Measurements from ENCODE around the gene LOX.

LOX gene

GRCh38 chr5:122078116-122079110 lies at the start of gene LOX:
Gene LOX, minus strand, starts transcription at chr5:122078259. Its CDS starts 274 bp downstream, at chr5:122077985.
- H3K36me3 ChIP-seq (ENCODE audit: control insufficient read depth in 1 of 2, insufficient read depth in 2 of 2, low read length in 2 of 2), result no peaks in the 10 kb centered on the region
- H3K9ac ChIP-seq (ENCODE audit: low read depth in 1 of 2, low read length in 2 of 2), result peak within 1 kb of the TSS; percentile 12 to 48
- peaks cover 6 to 21% of the 10 kb centered on the region in 2 donors for H3K4me1 ChIP-seq (ENCODE audit: control insufficient read depth in 1 of 2, insufficient read depth in 2 of 2, low read length in 2 of 2)
- H3K27me3 ChIP-seq (ENCODE audit: control insufficient read depth in 1 of 2, insufficient read depth in 2 of 2, low read length in 2 of 2), result peaks cover 13 to 36% of the 10 kb centered on the region in 2 donors
- H3K27ac ChIP-seq (ENCODE audit: low read depth, low read length), result peak within 1 kb of the TSS; percentile 73
- peak within 1 kb of the TSS; percentile 75 to 77 for H3K4me3 ChIP-seq (ENCODE audit: low read depth in 1 of 2, low read length in 2 of 2)
- no peaks in the 10 kb centered on the region for H3K9me3 ChIP-seq (ENCODE audit: control insufficient read depth in 1 of 2, low read length in 2 of 2)

- Histone ChIP-seq H3K4me1 (ENCODE audit: control insufficient read depth in 1 of 2, insufficient read depth in 2 of 2, low read length in 2 of 2) (no peaks in the 10 kb centered on the region), H3K9ac (ENCODE audit: low read depth in 1 of 2, low read length in 2 of 2) (no peak overlapping the region), H3K4me3 (ENCODE audit: low read depth in 1 of 2, low read length in 2 of 2) (no peak overlapping the region), H3K27me3 (ENCODE audit: control insufficient read depth in 1 of 2, insufficient read depth in 2 of 2, low read length in 2 of 2) (no peaks in the 10 kb centered on the region), H3K9me3 (ENCODE audit: control insufficient read depth in 1 of 2, low read length in 2 of 2) (no peaks in the 10 kb centered on the region), H3K36me3 (ENCODE audit: control insufficient read depth in 1 of 2, insufficient read depth in 2 of 2, low read length in 2 of 2) (no peaks in the 10 kb centered on the region), H3K27ac (ENCODE audit: low read depth, low read length) (no peak overlapping the region)
Observed at GRCh38 chr5:122126756-122127321, 48.8 kb upstream of the LOX start.

- Histone ChIP-seq H3K27me3 (ENCODE audit: control insufficient read depth in 1 of 2, insufficient read depth in 2 of 2, low read length in 2 of 2) (no peaks in the 10 kb centered on the region), H3K9ac (ENCODE audit: low read depth in 1 of 2, low read length in 2 of 2) (no peak overlapping the region), H3K4me3 (ENCODE audit: low read depth in 1 of 2, low read length in 2 of 2) (no peak overlapping the region), H3K36me3 (ENCODE audit: control insufficient read depth in 1 of 2, insufficient read depth in 2 of 2, low read length in 2 of 2) (no peaks in the 10 kb centered on the region), H3K4me1 (ENCODE audit: control insufficient read depth in 1 of 2, insufficient read depth in 2 of 2, low read length in 2 of 2) (no peaks in the 10 kb centered on the region), H3K9me3 (ENCODE audit: control insufficient read depth in 1 of 2, low read length in 2 of 2) (no peaks in the 10 kb centered on the region), H3K27ac (ENCODE audit: low read depth, low read length) (no peak overlapping the region)
Observed at GRCh38 chr5:122126177-122126755, 48.2 kb upstream of the LOX start.

- no peaks in the 10 kb centered on the region for H3K4me1 ChIP-seq (ENCODE audit: control insufficient read depth in 1 of 2, insufficient read depth in 2 of 2, low read length in 2 of 2)
- H3K9me3 ChIP-seq (ENCODE audit: control insufficient read depth in 1 of 2, low read length in 2 of 2), result no peaks in the 10 kb centered on the region
- no peaks in the 10 kb centered on the region for H3K36me3 ChIP-seq (ENCODE audit: control insufficient read depth in 1 of 2, insufficient read depth in 2 of 2, low read length in 2 of 2)
- no peak overlapping the region for H3K27ac ChIP-seq (ENCODE audit: low read depth, low read length)
- no peaks in the 10 kb centered on the region for H3K27me3 ChIP-seq (ENCODE audit: control insufficient read depth in 1 of 2, insufficient read depth in 2 of 2, low read length in 2 of 2)
- H3K4me3 ChIP-seq (ENCODE audit: low read depth in 1 of 2, low read length in 2 of 2), result no peak overlapping the region
- H3K9ac ChIP-seq (ENCODE audit: low read depth in 1 of 2, low read length in 2 of 2), result no peak overlapping the region
Observed at GRCh38 chr5:122124766-122125165, 46.7 kb upstream of the LOX start.

- Histone ChIP-seq H3K4me1 (ENCODE audit: control insufficient read depth in 1 of 2, insufficient read depth in 2 of 2, low read length in 2 of 2) (no peaks in the 10 kb centered on the region), H3K4me3 (ENCODE audit: low read depth in 1 of 2, low read length in 2 of 2) (no peak overlapping the region), H3K9ac (ENCODE audit: low read depth in 1 of 2, low read length in 2 of 2) (no peak overlapping the region), H3K27ac (ENCODE audit: low read depth, low read length) (no peak overlapping the region), H3K27me3 (ENCODE audit: control insufficient read depth in 1 of 2, insufficient read depth in 2 of 2, low read length in 2 of 2) (no peaks in the 10 kb centered on the region), H3K36me3 (ENCODE audit: control insufficient read depth in 1 of 2, insufficient read depth in 2 of 2, low read length in 2 of 2) (no peaks in the 10 kb centered on the region), H3K9me3 (ENCODE audit: control insufficient read depth in 1 of 2, low read length in 2 of 2) (no peaks in the 10 kb centered on the region)
Observed at GRCh38 chr5:122121479-122122465, 43.7 kb upstream of the LOX start.

GRCh38 chr5:122120957-122121356 lies 42.9 kb upstream of the LOX start:
- H3K4me3 ChIP-seq (ENCODE audit: low read depth in 1 of 2, low read length in 2 of 2), result no peak overlapping the region
- no peaks in the 10 kb centered on the region for H3K36me3 ChIP-seq (ENCODE audit: control insufficient read depth in 1 of 2, insufficient read depth in 2 of 2, low read length in 2 of 2)
- H3K27ac ChIP-seq (ENCODE audit: low read depth, low read length), result no peak overlapping the region
- no peaks in the 10 kb centered on the region for H3K4me1 ChIP-seq (ENCODE audit: control insufficient read depth in 1 of 2, insufficient read depth in 2 of 2, low read length in 2 of 2)
- no peaks in the 10 kb centered on the region for H3K9me3 ChIP-seq (ENCODE audit: control insufficient read depth in 1 of 2, low read length in 2 of 2)
- no peak overlapping the region for H3K9ac ChIP-seq (ENCODE audit: low read depth in 1 of 2, low read length in 2 of 2)
- no peaks in the 10 kb centered on the region for H3K27me3 ChIP-seq (ENCODE audit: control insufficient read depth in 1 of 2, insufficient read depth in 2 of 2, low read length in 2 of 2)

- no peak overlapping the region for H3K27ac ChIP-seq (ENCODE audit: low read depth, low read length)
- H3K9ac ChIP-seq (ENCODE audit: low read depth in 1 of 2, low read length in 2 of 2), result no peak overlapping the region
- H3K4me3 ChIP-seq (ENCODE audit: low read depth in 1 of 2, low read length in 2 of 2), result no peak overlapping the region
- no peaks in the 10 kb centered on the region for H3K9me3 ChIP-seq (ENCODE audit: control insufficient read depth in 1 of 2, low read length in 2 of 2)
- no peaks in the 10 kb centered on the region for H3K4me1 ChIP-seq (ENCODE audit: control insufficient read depth in 1 of 2, insufficient read depth in 2 of 2, low read length in 2 of 2)
- no peaks in the 10 kb centered on the region for H3K27me3 ChIP-seq (ENCODE audit: control insufficient read depth in 1 of 2, insufficient read depth in 2 of 2, low read length in 2 of 2)
- no peaks in the 10 kb centered on the region for H3K36me3 ChIP-seq (ENCODE audit: control insufficient read depth in 1 of 2, insufficient read depth in 2 of 2, low read length in 2 of 2)
Observed at GRCh38 chr5:122120493-122120892, 42.4 kb upstream of the LOX start.

- Histone ChIP-seq H3K9ac (ENCODE audit: low read depth in 1 of 2, low read length in 2 of 2) (no peak overlapping the region), H3K36me3 (ENCODE audit: control insufficient read depth in 1 of 2, insufficient read depth in 2 of 2, low read length in 2 of 2) (no peaks in the 10 kb centered on the region), H3K9me3 (ENCODE audit: control insufficient read depth in 1 of 2, low read length in 2 of 2) (no peaks in the 10 kb centered on the region), H3K27ac (ENCODE audit: low read depth, low read length) (no peak overlapping the region), H3K4me3 (ENCODE audit: low read depth in 1 of 2, low read length in 2 of 2) (no peak overlapping the region), H3K4me1 (ENCODE audit: control insufficient read depth in 1 of 2, insufficient read depth in 2 of 2, low read length in 2 of 2) (no peaks in the 10 kb centered on the region), H3K27me3 (ENCODE audit: control insufficient read depth in 1 of 2, insufficient read depth in 2 of 2, low read length in 2 of 2) (no peaks in the 10 kb centered on the region)
Observed at GRCh38 chr5:122119205-122119604, 41.1 kb upstream of the LOX start.

GRCh38 chr5:122118356-122118948 lies 40.4 kb upstream of the LOX start:
- H3K27ac ChIP-seq (ENCODE audit: low read depth, low read length), result no peak overlapping the region
- H3K4me1 ChIP-seq (ENCODE audit: control insufficient read depth in 1 of 2, insufficient read depth in 2 of 2, low read length in 2 of 2), result no peaks in the 10 kb centered on the region
- H3K4me3 ChIP-seq (ENCODE audit: low read depth in 1 of 2, low read length in 2 of 2), result no peak overlapping the region
- H3K9ac ChIP-seq (ENCODE audit: low read depth in 1 of 2, low read length in 2 of 2), result no peak overlapping the region
- H3K9me3 ChIP-seq (ENCODE audit: control insufficient read depth in 1 of 2, low read length in 2 of 2), result no peaks in the 10 kb centered on the region
- H3K36me3 ChIP-seq (ENCODE audit: control insufficient read depth in 1 of 2, insufficient read depth in 2 of 2, low read length in 2 of 2), result no peaks in the 10 kb centered on the region
- no peaks in the 10 kb centered on the region for H3K27me3 ChIP-seq (ENCODE audit: control insufficient read depth in 1 of 2, insufficient read depth in 2 of 2, low read length in 2 of 2)

All from duodenal mucosa (tissue), 2 donors.